Activated B cell treated with CpG ODN at 0.5 μM for 24 hours (primary cell): ENCODE results near the gene ACADL. TPM values are rescaled to one million over a fixed set of nuclear protein-coding genes. Genes with fewer than 3 reads are reported as not detected.

ENCODE experiments used
- ATAC-seq: fragments of 200-7000 bp; cut with Tn5 transposase; one replicate; pipeline ENCODE4 v1.10.0; 2021; ENCODE audit warnings: low read depth, mild to moderate bottlenecking, moderate library complexity
- CTCF ChIA-PET: fragments of 350-600 bp; sonication (Branson Sonifier 250); formaldehyde crosslinking; loops from one replicate; lab custom pipeline; 2021; ENCODE audit warnings: antibody characterized with exemption; lab: Charles Lee
- POLR2A ChIA-PET: fragments of 350-600 bp; sonication (Branson Sonifier 250); formaldehyde crosslinking; loops from one replicate; lab custom pipeline; 2021; ENCODE audit warnings: antibody characterized with exemption; lab: Charles Lee
- DNase-seq: peaks from one replicate; pipeline ENCODE4 v3.0.0; 2022
- H3K27ac Mint-ChIP-seq: one replicate; pipeline ENCODE4 v1.8.0; 2020; ENCODE audit warnings: mixed read lengths
- H3K27me3 Mint-ChIP-seq: one replicate; pipeline ENCODE4 v1.8.0; 2021; ENCODE audit warnings: mixed read lengths
- H3K36me3 Mint-ChIP-seq: one replicate; pipeline ENCODE4 v1.8.0; 2021; ENCODE audit warnings: low read depth, mixed read lengths
- H3K4me1 Mint-ChIP-seq: one replicate; pipeline ENCODE4 v1.8.0; 2021; ENCODE audit warnings: mixed read lengths
- H3K4me3 Mint-ChIP-seq: one replicate; pipeline ENCODE4 v1.8.0; 2020; ENCODE audit warnings: mild to moderate bottlenecking, mixed read lengths
- H3K9me3 Mint-ChIP-seq: one replicate; pipeline ENCODE4 v1.8.0; 2020; ENCODE audit warnings: mixed read lengths
- CTCF ChIP-seq: fragments of 200-600 bp; IDR thresholded peaks from one replicate; pipeline ENCODE4 v1.8.0; 2022; ENCODE audit warnings: antibody characterized with exemption, mild to moderate bottlenecking
- intact Hi-C: fragments of 100-400 bp; cut with micrococcal nuclease; formaldehyde crosslinking; loops from one replicate; pipeline ENCODE4 v1.15.1; 2024
- total RNA-seq: library from RNA; stranded (reverse); gene quantifications from 2 replicates; pipeline ENCODE4 v1.2.3, GENCODE V29; 2022

Gene ACADL
- total RNA-seq, 1 donor from 2014 or later = not detected

DNA sequence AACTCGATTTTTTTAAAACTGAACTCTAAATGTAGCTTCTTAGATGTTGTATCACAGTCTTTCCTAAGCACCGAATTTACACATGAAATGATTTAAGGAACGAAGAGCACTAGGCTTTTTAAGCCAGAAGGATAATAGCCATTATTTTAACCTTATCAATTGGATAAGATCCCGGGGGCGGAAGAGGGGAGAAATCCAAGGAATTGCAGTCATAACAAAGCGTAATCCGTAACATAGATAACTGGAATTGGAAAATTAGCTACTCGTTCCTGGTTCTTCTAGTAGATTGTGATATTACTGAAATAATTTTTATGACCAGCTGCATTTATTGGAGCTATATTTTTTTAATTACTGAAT, 53.0 kb downstream of the ACADL start:
- no peak for DNase-seq
- Mint-ChIP-seq H3K36me3 (peaks cover 9% of the 10 kb centered on the region), H3K4me3 (peak overlapping the region; percentile 91), H3K4me1 (peaks cover 24% of the 10 kb centered on the region), H3K9me3 (peaks cover 3% of the 10 kb centered on the region), H3K27me3 (peaks cover 14% of the 10 kb centered on the region), H3K27ac (peak overlapping the region; percentile 78)
- no peak for ATAC-seq
- intact Hi-C loops = loop anchor here (10.0 kb wide), 1 partner anchor 647 kb away; no protein-coding TSS in a partner anchor
- no peak for TF ChIP-seq CTCF
- CTCF ChIA-PET = no interaction called here
- POLR2A ChIA-PET = no interaction called here

DNA sequence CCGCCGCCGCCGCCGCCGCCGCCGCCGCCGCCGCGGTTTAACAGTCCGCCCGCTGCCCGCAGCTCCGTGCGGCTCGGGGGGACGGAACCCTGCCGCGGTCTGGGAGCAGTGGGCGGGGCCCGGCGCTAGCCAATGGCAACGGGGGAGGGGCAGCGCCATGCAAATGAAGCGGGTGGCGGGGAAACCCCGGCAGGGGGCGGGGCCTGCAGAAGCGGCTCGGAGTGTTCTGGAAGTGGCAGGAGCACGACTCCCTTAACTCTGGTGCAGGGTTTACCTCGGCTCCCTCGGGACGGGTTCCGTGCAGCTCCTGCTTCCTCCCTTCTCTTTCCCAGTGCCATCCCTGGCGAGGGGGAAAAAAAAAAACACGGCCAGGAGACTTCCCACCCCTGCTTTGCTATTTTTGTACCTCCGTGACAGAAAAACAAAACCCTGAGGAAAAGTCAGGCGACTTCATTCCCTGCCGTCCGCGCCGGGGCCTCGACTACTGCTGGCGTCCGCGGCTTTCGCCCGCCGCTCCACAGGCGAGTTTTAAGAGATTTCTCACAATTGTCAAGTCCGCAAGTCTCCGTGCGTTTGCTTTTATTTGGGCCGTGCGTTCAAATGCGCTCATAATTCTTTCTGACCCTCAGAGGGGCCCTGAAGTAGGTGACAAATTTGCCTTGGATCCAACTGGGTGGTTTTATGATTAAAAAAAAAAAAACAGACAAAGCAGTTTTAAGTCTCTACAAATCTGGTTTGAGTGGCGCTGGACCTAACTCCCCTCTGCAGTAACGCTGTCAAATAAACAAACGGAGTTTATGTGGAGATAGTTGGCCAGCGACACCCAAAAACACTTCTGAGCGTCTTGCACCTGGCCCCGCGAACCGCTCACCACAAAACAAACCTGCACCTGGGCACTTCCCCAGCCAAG, 53.7 kb downstream of the ACADL start, which contains the start of gene KANSL1L:
Gene KANSL1L, minus strand, starts transcription at position 101 of the 910 bp plus-strand sequence. CDS start 16,827 bp downstream, outside the sequence.
- ChIA-PET CTCF (interaction anchor here (1.0 kb wide), 1 partner anchor 194 kb away, joined by 3 read pairs; no protein-coding TSS in a partner anchor), POLR2A (interaction anchor here (0.6 to 1.1 kb wide), 4 partner anchors 167 to 1917 kb away, joined by 3 to 4 read pairs (median 3); partner anchors contain the start of genes IDH1 and RPE)
- no peak for TF ChIP-seq CTCF
- H3K4me3 Mint-ChIP-seq = peak within 1 kb of the TSS; percentile 97
- intact Hi-C loops = loop anchor here (2.0 to 10.0 kb wide), 5 partner anchors 23 to 1917 kb away; partner anchors contain the start of genes IDH1, MAP2 and PIKFYVE
- peak; percentile 83 for ATAC-seq
- H3K27ac Mint-ChIP-seq = peak within 1 kb of the TSS; percentile 94
- peak; percentile 99 for DNase-seq
- H3K27me3 Mint-ChIP-seq = peaks cover 8% of the 10 kb centered on the region
- H3K4me1 Mint-ChIP-seq = peaks cover 24% of the 10 kb centered on the region
- no peaks in the 10 kb centered on the region for H3K9me3 Mint-ChIP-seq
- peaks cover 9% of the 10 kb centered on the region for H3K36me3 Mint-ChIP-seq

GRCh38 chr2:210170446-210171303, 54.6 kb downstream of the ACADL start:
- peaks cover 24% of the 10 kb centered on the region for H3K4me1 Mint-ChIP-seq
- DNase-seq (peak; percentile 96), ATAC-seq (peak; percentile 73)
- H3K4me3 Mint-ChIP-seq = peak overlapping the region; percentile 97
- H3K27ac Mint-ChIP-seq = peak overlapping the region; percentile 94
- POLR2A ChIA-PET = interaction anchor here (0.6 to 1.1 kb wide), 4 partner anchors 166 to 1916 kb away, joined by 3 to 4 read pairs (median 3); partner anchors contain the start of genes IDH1 and RPE
- no peak for TF ChIP-seq CTCF
- CTCF ChIA-PET = interaction anchor here (1.0 kb wide), 1 partner anchor 193 kb away, joined by 3 read pairs; no protein-coding TSS in a partner anchor
- H3K36me3 Mint-ChIP-seq = peaks cover 9% of the 10 kb centered on the region
- H3K27me3 Mint-ChIP-seq = peaks cover 6% of the 10 kb centered on the region
- H3K9me3 Mint-ChIP-seq = no peaks in the 10 kb centered on the region
- intact Hi-C loops = loop anchor here (1.0 to 10.0 kb wide), 7 partner anchors 24 to 1916 kb away; partner anchors contain the start of genes IDH1, LANCL1, MAP2 and PIKFYVE

DNA sequence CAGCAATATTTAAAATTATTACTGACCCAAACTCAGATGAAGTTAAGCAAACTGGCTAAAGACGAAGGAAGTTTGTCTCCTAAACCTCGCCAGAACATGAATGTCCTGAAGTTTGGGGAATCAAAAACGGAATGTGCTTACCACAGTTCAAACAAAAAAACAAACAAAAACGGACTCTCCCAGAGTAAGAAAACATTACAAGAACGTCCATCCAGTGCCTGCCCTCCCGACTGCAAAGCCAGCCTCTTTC, 55.1 kb downstream of the ACADL start:
- ATAC-seq (no peak), DNase-seq (no peak)
- peaks cover 24% of the 10 kb centered on the region for H3K4me1 Mint-ChIP-seq
- H3K4me3 Mint-ChIP-seq = peak overlapping the region; percentile 97
- CTCF ChIA-PET = no interaction called here
- POLR2A ChIA-PET = interaction anchor here (1.1 kb wide), 1 partner anchor 167 kb away, joined by 4 read pairs; the partner anchor contains the start of gene RPE
- no peak for TF ChIP-seq CTCF
- H3K9me3 Mint-ChIP-seq = no peaks in the 10 kb centered on the region
- intact Hi-C loops = loop anchor here (1.0 to 10.0 kb wide), 7 partner anchors 25 to 1915 kb away; partner anchors contain the start of genes IDH1, LANCL1, MAP2 and PIKFYVE
- peaks cover 6% of the 10 kb centered on the region for H3K27me3 Mint-ChIP-seq
- H3K27ac Mint-ChIP-seq = peak overlapping the region; percentile 94
- H3K36me3 Mint-ChIP-seq = peaks cover 9% of the 10 kb centered on the region
